GM12878 (cell line): ENCODE data around the gene FAM241A. TPM values are rescaled to one million over a fixed set of nuclear protein-coding genes. Genes with fewer than 3 reads are reported as not detected.

Source experiments
- ATAC-seq: fragments of 200-7000 bp; cut with Tn5 transposase; 3 replicates; pipeline ENCODE4 v1.9.1; 2020; ENCODE audit warnings: mild to moderate bottlenecking, moderate library complexity
- BruUV-seq: library from RNA; stranded (reverse); fragments of 400-500 nt; replicated peaks from 2 replicates; lab custom pipeline; 2021; lab: Mats Ljungman, UMichigan
- CTCF ChIA-PET: fragments of 300-600 bp; sonication (Branson Sonifier 250); formaldehyde crosslinking; extraction: SDS; loops from one replicate; lab custom pipeline; 2021; ENCODE audit warnings: inconsistent platforms; lab: Yijun Ruan, JAX
- POLR2A ChIA-PET: fragments of 350-600 bp; formaldehyde crosslinking; extraction: SDS; loops from one replicate; lab custom pipeline; 2021; ENCODE audit warnings: inconsistent platforms; lab: Charles Lee
- RAD21 ChIA-PET: fragments of 300-600 bp; sonication (Branson Sonifier 250); formaldehyde crosslinking; loops from one replicate; lab custom pipeline; 2023; ENCODE audit warnings: antibody characterized with exemption; ENCODE audit not compliant: unreplicated experiment; lab: Charles Lee
- SMC1A ChIA-PET: fragments of 300-600 bp; sonication (Branson Sonifier 250); formaldehyde crosslinking; loops from one replicate; lab custom pipeline; 2023; ENCODE audit not compliant: unreplicated experiment, uncharacterized antibody; lab: Charles Lee
- DNase-seq: peaks from one replicate; pipeline ENCODE4 v3.0.0-alpha.2; 2011; ENCODE audit warnings: low read depth, low spot score
- FAIRE-seq: peaks from 3 replicates; lab custom pipeline; 2011; peaks lifted over from hg19 to GRCh38; lab: Jason Lieb, UNC
- H2AFZ ChIP-seq: 2 replicates; pipeline ENCODE4 v1.6.0; 2011; ENCODE audit warnings: low read depth, low read length, control low read depth; ENCODE audit not compliant: control insufficient read depth
- H3K27ac ChIP-seq: 2 replicates; pipeline ENCODE4 v1.5.1; 2011; ENCODE audit warnings: control low read depth; ENCODE audit not compliant: control insufficient read depth, insufficient read depth
- H3K27me3 ChIP-seq, 2 experiments: replicated peaks in 1 of 2; 2 replicates each; pipeline versions ENCODE4 v1.6.0 to v1.6.1; 2011; ENCODE audit warnings: low read length in 1 of 2; ENCODE audit not compliant: control insufficient read depth in 2 of 2, insufficient read depth in 2 of 2
- H3K36me3 ChIP-seq, 2 experiments: 2 replicates each; pipeline ENCODE4 v1.5.1; 2011; ENCODE audit warnings: low read length in 1 of 2; ENCODE audit not compliant: control insufficient read depth in 2 of 2, insufficient read depth in 2 of 2
- H3K4me1 ChIP-seq: 2 replicates; pipeline ENCODE4 v1.6.1; 2011; ENCODE audit warnings: mild to moderate bottlenecking, low read length, moderate library complexity, mixed read lengths; ENCODE audit not compliant: control insufficient read depth, insufficient read depth
- H3K4me2 ChIP-seq: 2 replicates; pipeline ENCODE4 v1.6.0; 2011; ENCODE audit warnings: control low read depth; ENCODE audit not compliant: control insufficient read depth, insufficient read depth
- H3K4me3 ChIP-seq: fragments of 200-600 bp; sonication (generic); 2 replicates; pipeline ENCODE4 v1.5.1; 2016
- H3K79me2 ChIP-seq: 2 replicates; pipeline ENCODE4 v1.6.0; 2011; ENCODE audit warnings: low read length; ENCODE audit not compliant: control insufficient read depth, insufficient read depth
- H3K9ac ChIP-seq: 2 replicates; pipeline ENCODE4 v1.8.0; 2011; ENCODE audit warnings: low read length, control low read depth, mixed read lengths; ENCODE audit not compliant: control insufficient read depth, insufficient read depth
- H3K9me3 ChIP-seq: replicated peaks from 3 replicates; pipeline ENCODE4 v1.5.1; 2011; ENCODE audit warnings: mild to moderate bottlenecking, low read length; ENCODE audit not compliant: control insufficient read depth, insufficient read depth
- H4K20me1 ChIP-seq: 2 replicates; pipeline ENCODE4 v1.6.0; 2011; ENCODE audit not compliant: control insufficient read depth, insufficient read depth
- DPF2 ChIP-seq: fragments of 450-650 bp; IDR thresholded peaks from 2 replicates; pipeline ENCODE4 v1.6.1; 2017; ENCODE audit warnings: mild to moderate bottlenecking
- E4F1 ChIP-seq: fragments of 450-650 bp; IDR thresholded peaks from 2 replicates; pipeline ENCODE4 v1.6.1; 2018; ENCODE audit warnings: borderline replicate concordance, mild to moderate bottlenecking; ENCODE audit not compliant: partially characterized antibody
- ELK1 ChIP-seq: IDR thresholded peaks from 2 replicates; pipeline ENCODE4 v1.6.1; 2012; ENCODE audit warnings: low read depth, low read length, improper control_type of control experiment
- HCFC1 ChIP-seq: fragments of 150-350 bp; IDR thresholded peaks from 2 replicates; pipeline ENCODE4 v1.6.1; 2014; ENCODE audit warnings: low read length
- HSF1 ChIP-seq: fragments of 150-350 bp; IDR thresholded peaks from 2 replicates; pipeline ENCODE4 v1.6.1; 2014; ENCODE audit warnings: mild to moderate bottlenecking, low read depth, low read length
- MTA2 ChIP-seq: fragments of 450-650 bp; IDR thresholded peaks from 2 replicates; pipeline ENCODE4 v1.6.1; 2016; ENCODE audit warnings: low read depth, mild to moderate bottlenecking, moderate library complexity
- MXI1 ChIP-seq: fragments of 150-350 bp; IDR thresholded peaks from 2 replicates; pipeline ENCODE4 v1.6.1; 2011; ENCODE audit warnings: low read depth, mild to moderate bottlenecking, inconsistent platforms, low read length, improper control_type of control experiment
- MYB ChIP-seq: fragments of 150-350 bp; IDR thresholded peaks from 2 replicates; pipeline ENCODE4 v1.6.1; 2014; ENCODE audit warnings: mild to moderate bottlenecking, low read depth, low read length, borderline replicate concordance
- NFYB ChIP-seq: IDR thresholded peaks from 2 replicates; pipeline ENCODE4 v1.6.1; 2011; ENCODE audit warnings: low read depth, mild to moderate bottlenecking, low read length, improper control_type of control experiment, moderate library complexity; ENCODE audit not compliant: insufficient read depth
- RFX5 ChIP-seq: IDR thresholded peaks from 2 replicates; pipeline ENCODE4 v1.6.1; 2011; ENCODE audit warnings: low read depth, low read length, improper control_type of control experiment
- RUNX3 ChIP-seq: IDR thresholded peaks from 2 replicates; pipeline ENCODE4 v1.6.1; 2012; ENCODE audit warnings: low read length, inconsistent platforms
- SMAD5 ChIP-seq: IDR thresholded peaks from 2 replicates; pipeline ENCODE4 v1.6.1; 2016; ENCODE audit warnings: antibody characterized with exemption, low read depth
- TCF12 ChIP-seq: IDR thresholded peaks from 2 replicates; pipeline ENCODE4 v1.6.1; 2011; ENCODE audit warnings: low read depth, mild to moderate bottlenecking, low read length
- WGBS: methylation state at CpG from one replicate; pipeline ENCODE4 v1.1.6; 2016; ENCODE audit warnings: low lambda C conversion rate; ENCODE audit not compliant: insufficient replicate concordance, insufficient coverage; ENCODE audit errors: missing lambda C conversion rate; 5-methylcytosine and 5-hydroxymethylcytosine counted together
- in situ Hi-C: fragments of 300-500 bp; cut with MboI; formaldehyde crosslinking; loops from 9 replicates; pipeline ENCODE4 v1.14.3; 2018; ENCODE audit warnings: mixed read lengths
- intact Hi-C: fragments of 100-400 bp; cut with micrococcal nuclease; formaldehyde crosslinking; loops from one replicate; pipeline ENCODE4 v1.14.2; 2022; ENCODE audit not compliant: unreplicated experiment
- polyA plus RNA-seq, 11 experiments: library from polyadenylated mRNA; depleted of rRNA in 4 of 11; unstranded in 6 of 11; stranded (reverse) in 5 of 11; fragments of >200 nt; fragmentation: Nextera tagmentation in 4 of 11; fragmentation: Illumina TruSeq in 1 of 11; extraction: Ambion mirVana in 4 of 11; extraction: Trizol in 1 of 11; gene quantifications; 1 replicate in 1 of 11; 2 replicates in 10 of 11; pipeline versions ENCODE4 v1.2.1 to v1.2.3, GENCODE V29; 2011 to 2016; ENCODE audit warnings: inconsistent platforms in 2 of 11, missing spikeins in 2 of 11, low read depth in 1 of 11
- total RNA-seq, 4 experiments: library from RNA; depleted of rRNA in 3 of 4; stranded (reverse); fragments of >200 nt in 3 of 4; fragmentation: Illumina TruSeq in 1 of 4; extraction: Trizol in 1 of 4; gene quantifications; 2 replicates each; pipeline versions ENCODE4 v1.2.1 to v1.2.3, GENCODE V29; 2013 to 2021

The FAM241A gene
- total and polyA plus RNA-seq, 10 of the 15 experiments (the other 5 are each of a cell fraction or from before 2014, with no cell fraction given), result 0.20 to 7.5 (median 2.4) TPM

GRCh38 chr4:112231779-112232713, 86.8 kb downstream of the FAM241A start, which contains the start of gene AP1AR:
Gene AP1AR, plus strand, starts transcription at chr4:112231787. Its CDS starts 305 bp downstream, at chr4:112232092.
- Histone ChIP-seq H3K4me1 (no peaks in the 10 kb centered on the region), H3K9me3 (no peaks in the 10 kb centered on the region), H4K20me1 (no peaks in the 10 kb centered on the region), H3K27ac (peak within 1 kb of the TSS; percentile 93), H3K4me3 (peak within 1 kb of the TSS; percentile 88), H2AFZ (peak within 1 kb of the TSS; percentile 98), H3K4me2 (peak within 1 kb of the TSS; percentile 99), H3K79me2 (peaks cover 14% of the 10 kb centered on the region), H3K36me3 (no peaks in the 10 kb centered on the region), H3K27me3 (no peaks in the 10 kb centered on the region), H3K9ac (peak within 1 kb of the TSS; percentile 89)
- ChIA-PET SMC1A (interaction anchor here (0.7 to 7.3 kb wide), 19 partner anchors 9 to 285 kb away, joined by 3 to 88 read pairs (median 5); partner anchors contain the start of gene NEUROG2), CTCF (interaction anchor here (0.6 to 7.8 kb wide), 23 partner anchors 9 to 291 kb away, joined by 3 to 135 read pairs (median 5); partner anchors contain the start of gene NEUROG2), RAD21 (interaction anchor here (0.6 to 6.7 kb wide), 24 partner anchors 17 to 178 kb away, joined by 3 to 90 read pairs (median 4); partner anchors contain the start of genes ALPK1 and TIFA), POLR2A (interaction anchor here (0.6 to 2.7 kb wide), 13 partner anchors 8 to 286 kb away, joined by 3 to 16 read pairs (median 4); partner anchors contain the start of gene TIFA)
- intact Hi-C loops (loop anchor here (1.0 to 10.0 kb wide), 5 partner anchors 53 to 405 kb away; partner anchors contain the start of genes LARP7 and TIFA), in situ Hi-C loops (loop anchor here (5.0 kb wide), 1 partner anchor 125 kb away; no protein-coding TSS in a partner anchor)
- 1% methylated on average over 58 of the region's 70 CpGs for WGBS
- DNase-seq (peak; percentile 35), ATAC-seq (peak; percentile 82), FAIRE-seq (no peak)
- no TSS peak for BruUV-seq
- TF ChIP-seq E4F1 (no peak), TCF12 (peak; percentile 10; the same call in 1 of the 2 replicates), RFX5 (0 out of 2 replicates have a peak, but pooled peaks have one; percentile 32), HCFC1 (0 out of 2 replicates have a peak, but pooled peaks have one; percentile 21), MTA2 (peak; percentile 26; the same call in 1 of the 2 replicates), MYB (peak; percentile 41; the same call in 1 of the 2 replicates), ELK1 (no peak), NFYB (no peak), SMAD5 (peak; percentile 70; the same call in 1 of the 2 replicates), RUNX3 (no peak), HSF1 (no peak), DPF2 (peak; percentile 93), MXI1 (peak; percentile 55)
